ENCODE measurements around the gene SMG5.

- TF ChIP-seq CTCF (IDR thresholded peaks at IDR 0.05), result no peak
- TF ChIP-seq POLR2A (IDR thresholded peaks at IDR 0.05), result no peak
- no peak for TF ChIP-seq POLR2AphosphoS5 (IDR thresholded peaks at IDR 0.05; ENCODE audit: insufficient read depth in 1 of 2, low read depth in 1 of 2)
These were observed 10.4 kb upstream of the SMG5 start for GRCh38 chr1:156293098-156293434.

Measured in vagina (tissue), 2 donors.